Measurements from ENCODE around the gene TAF11L8. TPM values are rescaled to one million over a fixed set of nuclear protein-coding genes. Genes with fewer than 3 reads are reported as not detected.
"Not testable (repeated sequence)": the region's sequence is repeated elsewhere in the genome, so short reads cannot be mapped to it uniquely, and the experiment has no call there.

The TAF11L8 gene
- total and polyA plus RNA-seq, 2 experiments from 2014 or later: not detected

DNA sequence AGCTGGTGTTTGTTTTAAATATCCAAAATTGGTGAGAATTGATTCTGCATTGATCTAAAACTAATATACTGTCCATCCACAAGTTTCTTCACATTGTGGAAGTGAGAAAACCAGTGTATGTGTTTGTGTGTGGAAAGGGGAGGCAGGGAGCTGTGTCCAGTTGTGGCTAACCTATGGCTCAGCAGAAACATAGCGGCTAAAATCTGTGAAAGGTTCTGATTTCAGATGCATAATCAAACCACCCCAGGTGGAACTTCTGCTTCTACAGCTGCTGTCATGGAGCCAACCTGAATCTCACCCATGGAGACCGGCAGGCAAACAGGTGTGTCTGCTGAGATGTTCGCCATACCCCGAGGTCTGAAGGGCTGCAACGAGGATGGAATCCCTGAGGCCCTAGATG is 43.4 kb upstream of the TAF11L8 start, which contains the start of gene TAF11L14 (continued):
- TF ChIP-seq EZH2phosphoT487 (IDR thresholded peaks at IDR 0.05; ENCODE audit: unreplicated experiment) (no peak), STAT1 (IDR thresholded peaks at IDR 0.05; ENCODE audit: unreplicated experiment) (no peak), NANOG (IDR thresholded peaks at IDR 0.05; ENCODE audit: borderline replicate concordance) (no peak)

DNA sequence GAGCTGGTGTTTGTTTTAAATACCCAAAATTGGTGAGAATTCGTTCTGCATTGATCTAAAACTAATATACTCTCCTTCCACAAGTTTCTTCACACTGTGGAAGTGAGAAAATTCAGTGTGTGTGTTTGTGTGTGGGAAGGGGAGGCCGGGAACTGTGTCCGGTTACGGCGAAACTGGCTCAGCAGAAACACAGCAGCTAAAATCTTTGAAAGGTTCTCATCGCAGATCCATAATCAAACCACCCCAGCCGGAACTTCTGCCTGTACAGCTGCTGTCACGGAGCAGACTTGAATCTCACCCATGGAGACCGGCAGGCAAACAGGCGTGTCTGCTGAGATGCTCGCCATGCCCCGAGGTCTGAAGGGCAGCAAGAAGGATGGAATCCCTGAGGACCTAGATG is 41.0 kb upstream of the TAF11L8 start, which contains the start of gene TAF11L13:
Gene TAF11L13, plus strand, starts transcription at position 301 of the 400 bp plus-strand sequence.
- H3K4me2 ChIP-seq; ATAC-seq; H3K27me3 Mint-ChIP-seq (ENCODE audit: insufficient read depth, low read depth, poor library complexity); H3K79me2 ChIP-seq (replicated peaks; ENCODE audit: insufficient read depth); H3F3A ChIP-seq (replicated peaks; ENCODE audit: low read depth); H3K36me3 ChIP-seq (ENCODE audit: insufficient read depth); H3K9me3 Mint-ChIP-seq; H3K27me3 ChIP-seq (ENCODE audit: insufficient read depth); H2AFZ ChIP-seq; H3K9me2 ChIP-seq (ENCODE audit: insufficient read depth); H3K4me3 Mint-ChIP-seq; H3K27ac ChIP-seq (ENCODE audit: low read depth); H3K4me1 Mint-ChIP-seq; H3K27ac Mint-ChIP-seq; H3K36me3 Mint-ChIP-seq (ENCODE audit: low read depth); DNase-seq (ENCODE audit: low spot score); H4K20me1 ChIP-seq (replicated peaks; ENCODE audit: insufficient read depth); H3K4me1 ChIP-seq (ENCODE audit: insufficient read depth); H3K4me3 ChIP-seq: not testable (repeated sequence)

DNA sequence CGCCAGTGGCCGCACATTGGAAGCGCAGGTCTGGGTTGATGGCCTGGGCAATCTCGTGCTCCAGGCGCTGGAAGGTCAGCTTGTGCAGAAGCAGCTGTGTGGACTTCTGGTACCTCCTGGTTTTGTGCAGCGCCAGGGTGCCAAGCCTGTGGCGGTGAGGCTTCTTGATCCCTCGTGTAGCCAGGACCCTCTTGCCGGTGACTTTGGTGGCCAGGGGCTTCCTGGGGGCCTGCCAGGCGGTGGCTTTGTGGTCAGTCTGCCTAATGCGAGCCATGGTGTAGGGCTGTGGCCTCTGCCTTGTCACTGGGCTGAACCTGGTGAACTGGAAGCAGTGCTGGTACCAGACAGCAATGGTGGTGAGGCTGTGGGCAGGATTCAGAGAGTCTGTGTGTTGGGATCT is 34.9 kb upstream of the TAF11L8 start:
- Mint-ChIP-seq H3K4me1 (no peaks in the 10 kb centered on the region), H3K9me3 (no peaks in the 10 kb centered on the region), H3K27ac (no peak overlapping the region), H3K36me3 (ENCODE audit: low read depth) (no peaks in the 10 kb centered on the region), H3K27me3 (ENCODE audit: insufficient read depth, low read depth, poor library complexity) (peaks cover 2% of the 10 kb centered on the region), H3K4me3 (no peak overlapping the region)
- no peaks in the 10 kb centered on the region for H4K20me1 ChIP-seq (replicated peaks; ENCODE audit: insufficient read depth)
- TF ChIP-seq POLR2AphosphoS5 (IDR thresholded peaks at IDR 0.05; ENCODE audit: low read depth) (no peak), EZH2phosphoT487 (IDR thresholded peaks at IDR 0.05; ENCODE audit: unreplicated experiment) (no peak), EZH2 (IDR thresholded peaks at IDR 0.05; ENCODE audit: low read depth, unreplicated experiment) (no peak), REST (IDR thresholded peaks at IDR 0.05; ENCODE audit: unreplicated experiment) (no peak), ZNF462 (CRISPR knock-in tag; IDR thresholded peaks at IDR 0.05) (no peak)
- no peak overlapping the region for H3K4me3 ChIP-seq
- DNase-seq (ENCODE audit: low spot score): no peak
- no peaks in the 10 kb centered on the region for H3K36me3 ChIP-seq (ENCODE audit: insufficient read depth)
- H3K4me1 ChIP-seq (ENCODE audit: insufficient read depth): no peaks in the 10 kb centered on the region
- no peaks in the 10 kb centered on the region for H3K9me2 ChIP-seq (ENCODE audit: insufficient read depth)
- H2AFZ ChIP-seq: no peak overlapping the region
- no peak overlapping the region for H3K27ac ChIP-seq (ENCODE audit: low read depth)
- H3F3A ChIP-seq (replicated peaks; ENCODE audit: low read depth): no peaks in the 10 kb centered on the region
- no peaks in the 10 kb centered on the region for H3K27me3 ChIP-seq (ENCODE audit: insufficient read depth)
- no peak for ATAC-seq
- no peaks in the 10 kb centered on the region for H3K79me2 ChIP-seq (replicated peaks; ENCODE audit: insufficient read depth)
- H3K4me2 ChIP-seq: no peak overlapping the region

Data from GM23338 (cell line).